MM.1S (cell line): ENCODE data around the gene RBBP5.

Source experiments
- DNase-seq: peaks from one replicate; pipeline ENCODE4 v3.0.0-alpha.2; 2015
- H2AFZ ChIP-seq: fragments of 300-600 bp; sonication (generic); 2 replicates; pipeline ENCODE4 v1.6.0; 2016; ENCODE audit warnings: antibody characterized with exemption, low read length
- H3F3A ChIP-seq: fragments of 300-600 bp; sonication (generic); 2 replicates; pipeline ENCODE4 v1.6.1; 2016; ENCODE audit warnings: mild to moderate bottlenecking, antibody characterized with exemption, low read length, moderate library complexity, mixed read lengths; ENCODE audit not compliant: insufficient read depth
- H3K27ac ChIP-seq: fragments of 300-600 bp; sonication (generic); 2 replicates; pipeline ENCODE4 v1.5.1; 2016; ENCODE audit warnings: mild to moderate bottlenecking, low read length
- H3K27me3 ChIP-seq: fragments of 300-600 bp; sonication (generic); replicated peaks from 2 replicates; pipeline ENCODE4 v1.6.0; 2016; ENCODE audit warnings: low read length; ENCODE audit not compliant: insufficient read depth
- H3K36me3 ChIP-seq: fragments of 300-600 bp; sonication (generic); replicated peaks from 2 replicates; pipeline ENCODE4 v1.6.1; 2016; ENCODE audit warnings: mild to moderate bottlenecking, low read length, mixed read lengths; ENCODE audit not compliant: insufficient read depth
- H3K4me1 ChIP-seq: fragments of 300-600 bp; sonication (generic); 2 replicates; pipeline ENCODE4 v1.6.1; 2016; ENCODE audit warnings: low read length, mixed read lengths
- H3K4me2 ChIP-seq: fragments of 300-600 bp; sonication (generic); 2 replicates; pipeline ENCODE4 v1.6.0; 2016; ENCODE audit warnings: low read depth, low read length
- H3K4me3 ChIP-seq: fragments of 300-600 bp; sonication (generic); 2 replicates; pipeline ENCODE4 v1.5.1; 2016; ENCODE audit warnings: low read length, mixed read lengths
- H3K79me2 ChIP-seq: fragments of 300-600 bp; sonication (generic); 2 replicates; pipeline ENCODE4 v1.6.1; 2016; ENCODE audit warnings: mixed run types, low read length, mixed read lengths
- H3K9ac ChIP-seq: fragments of 300-600 bp; sonication (generic); 2 replicates; pipeline ENCODE4 v1.6.1; 2016; ENCODE audit warnings: low read length, mixed read lengths
- H3K9me2 ChIP-seq: fragments of 300-600 bp; sonication (generic); replicated peaks from 2 replicates; pipeline ENCODE4 v1.6.1; 2016; ENCODE audit warnings: mild to moderate bottlenecking, low read length, mixed read lengths; ENCODE audit not compliant: insufficient read depth
- H3K9me3 ChIP-seq: fragments of 300-600 bp; sonication (generic); replicated peaks from 2 replicates; pipeline ENCODE4 v1.6.1; 2016; ENCODE audit warnings: mild to moderate bottlenecking, low read length, mixed read lengths; ENCODE audit not compliant: insufficient read depth
- H4K20me1 ChIP-seq: fragments of 300-600 bp; sonication (generic); 2 replicates; pipeline ENCODE4 v1.6.1; 2016; ENCODE audit warnings: mild to moderate bottlenecking, low read length, moderate library complexity, mixed read lengths; ENCODE audit not compliant: insufficient read depth
- CTCF ChIP-seq: fragments of 300-600 bp; sonication (generic); IDR thresholded peaks from 2 replicates; pipeline ENCODE4 v1.5.1; 2016; ENCODE audit warnings: antibody characterized with exemption, low read length, mixed read lengths
- EZH2 ChIP-seq: fragments of 300-600 bp; sonication (generic); optimal IDR thresholded peaks from 2 replicates; pipeline ENCODE3; 2017; ENCODE audit warnings: low read depth, mild to moderate bottlenecking, antibody characterized with exemption, low read length, mixed read lengths
- EZH2phosphoT487 ChIP-seq: fragments of 300-600 bp; sonication (generic); IDR thresholded peaks from 2 replicates; pipeline ENCODE4 v1.6.1; 2018; ENCODE audit warnings: antibody characterized with exemption, low read length

RBBP5 gene

GRCh38 chr1:205109711-205110110, 12.1 kb downstream of the RBBP5 start:
- Histone ChIP-seq H3K9me3 (no peaks in the 10 kb centered on the region), H3K36me3 (peaks cover 8% of the 10 kb centered on the region; the same call in 1 of the 2 replicates), H3K79me2 (peaks cover 14% of the 10 kb centered on the region), H3K4me2 (no peak overlapping the region), H2AFZ (no peak overlapping the region), H3K4me1 (no peaks in the 10 kb centered on the region), H3K27ac (no peak overlapping the region), H4K20me1 (no peaks in the 10 kb centered on the region), H3K9me2 (no peaks in the 10 kb centered on the region), H3K9ac (no peak overlapping the region), H3F3A (no peaks in the 10 kb centered on the region), H3K27me3 (no peaks in the 10 kb centered on the region), H3K4me3 (no peak overlapping the region)
- no peak for DNase-seq
- no peak for TF ChIP-seq CTCF
- TF ChIP-seq EZH2phosphoT487 = no peak
- no peak for TF ChIP-seq EZH2

- Histone ChIP-seq H3K27me3 (no peaks in the 10 kb centered on the region), H3K4me3 (no peak overlapping the region), H3K9me3 (no peaks in the 10 kb centered on the region), H3K4me2 (no peak overlapping the region), H3K27ac (no peak overlapping the region), H3K9me2 (no peaks in the 10 kb centered on the region), H4K20me1 (no peaks in the 10 kb centered on the region), H3K9ac (no peak overlapping the region), H2AFZ (no peak overlapping the region), H3K4me1 (no peaks in the 10 kb centered on the region), H3F3A (no peaks in the 10 kb centered on the region), H3K79me2 (peaks cover 11% of the 10 kb centered on the region), H3K36me3 (peaks cover 8% of the 10 kb centered on the region; the same call in 1 of the 2 replicates)
- no peak for DNase-seq
- no peak for TF ChIP-seq CTCF
- TF ChIP-seq EZH2phosphoT487 = no peak
- TF ChIP-seq EZH2 = no peak
These were observed 12.5 kb downstream of the RBBP5 start for GRCh38 chr1:205109269-205109668.

- Histone ChIP-seq H3K9ac (no peak overlapping the region), H3K4me1 (no peaks in the 10 kb centered on the region), H3K36me3 (peaks cover 10% of the 10 kb centered on the region; the same call in 1 of the 2 replicates), H3K9me3 (no peaks in the 10 kb centered on the region), H3K27ac (no peak overlapping the region), H4K20me1 (no peaks in the 10 kb centered on the region), H3K4me3 (no peak overlapping the region), H3K27me3 (no peaks in the 10 kb centered on the region), H3F3A (no peaks in the 10 kb centered on the region), H3K79me2 (peaks cover 5% of the 10 kb centered on the region), H3K9me2 (no peaks in the 10 kb centered on the region), H3K4me2 (no peak overlapping the region), H2AFZ (no peak overlapping the region)
- no peak for DNase-seq
- TF ChIP-seq EZH2phosphoT487 (no peak), CTCF (no peak), EZH2 (no peak)
These were observed 13.3 kb downstream of the RBBP5 start for GRCh38 chr1:205108464-205108863.
